ENCODE measurements around the gene PODXL2.

The PODXL2 gene

DNA sequence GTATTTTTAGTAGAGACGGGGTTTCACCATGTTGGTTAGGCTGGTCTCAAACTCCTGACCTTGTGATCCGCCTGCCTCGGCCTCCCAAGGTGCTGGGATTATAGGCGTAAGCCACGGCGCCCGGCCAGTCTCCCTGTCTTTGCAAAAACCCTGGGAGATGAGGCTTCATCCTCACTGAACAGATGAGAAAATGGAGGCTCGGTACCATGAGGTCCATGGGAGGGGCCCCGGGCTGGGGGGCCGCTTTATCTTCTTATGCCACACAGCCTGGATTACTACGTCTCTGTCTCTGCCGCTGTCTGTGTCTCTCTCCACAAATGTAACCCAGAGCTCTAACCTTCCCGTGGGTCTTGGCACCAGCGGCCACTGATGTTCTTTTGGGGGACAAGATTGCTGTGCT, 82.9 kb downstream of the PODXL2 start:
- no peak for DNase-seq

GRCh38 chr3:127712461-127712860, 83.5 kb downstream of the PODXL2 start:
- no peak for DNase-seq

DNA sequence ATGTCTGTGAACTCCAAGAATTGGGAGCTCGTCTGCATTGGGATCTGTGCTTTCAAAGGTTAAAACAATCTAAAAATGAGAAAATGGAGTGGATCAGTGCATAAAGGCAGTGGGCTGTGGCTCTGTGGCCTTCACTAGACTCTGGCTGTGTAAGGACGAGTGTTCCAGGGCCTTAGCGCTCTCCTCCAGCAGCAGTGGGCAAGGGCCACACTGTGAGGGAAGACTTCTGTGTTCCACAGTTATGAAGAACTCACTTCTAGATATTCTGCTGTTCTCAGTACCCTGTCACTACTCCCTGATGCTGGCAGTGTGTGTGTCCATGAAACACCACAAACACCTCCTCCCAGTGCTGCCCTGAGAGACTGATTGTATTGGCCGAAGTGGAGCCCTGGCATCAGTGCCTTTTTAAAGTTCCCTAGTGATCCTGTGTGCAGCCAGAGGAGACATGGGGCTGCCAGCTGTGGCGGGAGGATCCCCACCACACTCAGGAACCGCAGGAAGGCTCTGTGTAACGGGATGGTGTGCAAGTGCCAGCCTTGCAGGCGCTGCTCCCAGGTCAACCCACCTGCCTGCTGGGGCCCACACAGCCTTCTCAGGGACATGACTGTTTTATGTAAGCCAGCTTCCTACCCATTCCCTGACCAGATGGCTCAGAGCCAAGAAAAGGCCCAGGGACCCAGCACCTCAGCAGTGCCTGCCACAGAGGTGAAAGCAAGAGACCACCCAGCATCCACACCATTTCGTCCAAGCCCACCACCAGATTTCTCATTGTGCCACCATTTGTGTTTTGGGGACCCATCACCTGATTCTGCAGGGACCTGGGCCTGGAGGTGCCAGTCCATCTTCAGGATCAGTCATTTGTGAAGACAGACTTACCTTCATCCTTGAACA, 84.1 kb downstream of the PODXL2 start:
- no peak for DNase-seq

DNA sequence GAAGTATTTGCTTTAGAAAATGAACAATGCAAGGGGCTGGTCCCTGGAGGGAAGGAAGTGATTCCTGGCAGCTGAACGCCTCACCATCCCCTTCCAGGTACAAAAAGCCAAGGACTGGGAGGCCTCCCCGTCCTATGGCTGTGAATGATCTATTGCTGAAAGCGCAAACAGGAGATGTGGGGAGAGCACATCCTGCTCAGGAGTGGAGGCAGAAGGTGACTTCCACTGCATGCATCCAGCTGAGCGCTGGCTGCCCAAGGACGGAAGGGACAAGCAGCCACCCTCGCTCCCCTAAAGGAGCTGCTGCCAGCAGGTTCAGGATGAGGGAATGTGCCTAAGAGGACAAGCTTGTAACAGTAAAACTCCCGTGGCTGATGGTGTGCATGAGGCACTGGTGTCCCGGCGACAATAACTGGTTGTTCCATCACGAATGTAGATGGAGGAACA, 85.2 kb downstream of the PODXL2 start:
- no peak for DNase-seq

DNA sequence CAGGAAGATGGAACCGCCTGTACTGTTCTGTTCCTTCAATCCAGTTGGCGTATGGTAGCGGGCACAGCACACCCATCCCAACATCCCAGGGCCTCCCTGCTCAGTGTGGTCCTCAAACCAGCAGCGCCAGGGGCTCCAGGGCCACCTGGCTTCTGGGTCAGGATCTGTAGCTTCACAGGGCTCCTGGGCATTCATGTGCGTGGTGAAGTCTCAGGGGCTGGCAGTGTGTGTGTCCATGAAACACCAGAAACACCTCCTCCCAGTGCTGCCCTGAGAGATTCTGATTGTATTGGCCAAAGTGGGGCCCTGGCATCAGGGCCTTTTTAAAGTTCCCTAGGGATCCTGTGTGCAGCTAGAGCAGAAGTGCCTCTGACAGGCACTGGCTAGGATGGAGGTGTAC, 85.9 kb downstream of the PODXL2 start:
- DNase-seq: no peak

GRCh38 chr3:127715532-127715931, 86.5 kb downstream of the PODXL2 start:
- DNase-seq: no peak

- no peak for DNase-seq
Observed at GRCh38 chr3:127716384-127716783, 87.4 kb downstream of the PODXL2 start.

- DNase-seq: no peak
Observed at GRCh38 chr3:127717357-127718244, 88.6 kb downstream of the PODXL2 start.

DNA sequence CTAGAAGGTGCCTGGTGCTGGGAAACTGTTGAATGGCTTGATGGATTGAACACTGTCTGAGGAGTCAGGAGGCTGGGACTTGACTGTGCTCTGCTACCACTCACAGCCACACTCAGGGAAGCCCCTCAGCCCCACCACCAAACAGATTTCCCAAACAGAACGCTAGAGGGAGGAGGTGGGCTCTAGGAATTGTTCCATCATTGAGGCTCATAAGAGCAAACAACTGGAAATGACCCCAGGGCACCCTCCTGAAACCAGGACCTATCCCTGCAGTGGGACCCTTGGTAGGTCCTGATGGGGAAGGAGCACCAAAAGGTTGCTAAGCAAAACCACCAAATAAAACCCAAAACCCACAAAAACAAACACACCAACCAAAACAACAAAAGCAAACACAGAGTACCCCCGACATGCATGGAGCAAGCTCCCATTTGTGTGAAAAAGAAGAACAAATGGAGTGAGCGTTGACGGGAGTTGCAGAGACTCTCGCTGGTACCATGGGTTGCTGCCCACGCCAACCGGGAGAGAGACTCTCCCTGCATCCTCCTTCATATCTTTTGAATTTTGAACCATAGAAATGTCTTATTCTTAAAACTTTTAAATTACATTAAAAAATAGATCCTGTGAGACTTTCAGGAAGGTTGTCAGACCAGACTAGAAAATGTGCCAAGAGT, 89.4 kb downstream of the PODXL2 start:
- DNase-seq: no peak

- DNase-seq: no peak
Observed at GRCh38 chr3:127718916-127719290, 89.9 kb downstream of the PODXL2 start.

DNA sequence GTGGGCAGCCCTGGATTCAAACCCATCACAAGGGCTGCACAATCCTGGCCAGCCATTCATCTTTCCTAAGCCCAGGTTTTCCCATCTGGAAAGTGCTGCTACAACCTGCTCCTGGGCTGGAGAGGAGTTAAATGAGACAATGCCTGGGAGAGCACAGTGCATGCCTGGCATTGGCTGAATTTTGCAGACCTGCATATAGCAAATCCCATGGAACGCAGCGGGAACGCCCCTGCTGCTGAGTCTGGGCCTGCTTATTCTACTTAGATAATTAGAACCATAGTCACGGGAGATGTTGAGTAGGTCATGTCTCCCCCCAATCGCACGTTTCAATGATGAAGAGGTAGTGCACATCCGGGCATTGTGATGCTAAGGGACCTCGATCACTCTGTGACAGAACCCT, 90.4 kb downstream of the PODXL2 start:
- no peak for DNase-seq

DNA sequence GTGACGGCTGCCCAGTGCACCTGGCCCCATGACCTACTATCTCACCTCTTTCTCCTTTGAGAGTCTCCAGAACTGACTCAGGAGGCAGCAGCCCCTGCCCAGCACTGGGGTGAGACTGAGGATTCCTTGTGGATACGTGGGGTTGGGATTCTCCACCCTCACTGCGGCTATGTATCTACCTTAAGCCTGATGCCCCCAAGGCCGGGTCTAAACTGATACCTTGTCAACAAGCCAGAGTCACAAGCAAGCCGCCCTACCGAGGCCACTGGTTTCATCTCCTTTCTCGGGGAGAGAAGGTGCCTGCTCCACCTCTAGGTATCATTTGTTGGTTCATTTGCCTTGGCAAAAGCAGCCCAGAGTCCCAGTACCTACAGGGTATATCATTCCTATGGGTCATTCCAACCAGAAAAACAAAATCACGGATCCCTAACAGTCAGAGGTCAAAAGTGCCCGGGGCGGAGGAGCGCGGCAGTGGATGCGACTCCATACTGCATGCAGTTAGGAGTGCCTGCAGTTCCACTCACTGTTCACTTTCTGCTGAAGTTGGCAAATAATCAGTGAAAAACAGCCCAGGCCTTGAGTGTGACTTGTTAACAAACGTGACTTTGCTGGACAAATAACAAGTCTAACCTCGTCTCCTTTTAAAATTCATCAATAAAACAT, 91.3 kb downstream of the PODXL2 start:
- no peak for DNase-seq

DNA sequence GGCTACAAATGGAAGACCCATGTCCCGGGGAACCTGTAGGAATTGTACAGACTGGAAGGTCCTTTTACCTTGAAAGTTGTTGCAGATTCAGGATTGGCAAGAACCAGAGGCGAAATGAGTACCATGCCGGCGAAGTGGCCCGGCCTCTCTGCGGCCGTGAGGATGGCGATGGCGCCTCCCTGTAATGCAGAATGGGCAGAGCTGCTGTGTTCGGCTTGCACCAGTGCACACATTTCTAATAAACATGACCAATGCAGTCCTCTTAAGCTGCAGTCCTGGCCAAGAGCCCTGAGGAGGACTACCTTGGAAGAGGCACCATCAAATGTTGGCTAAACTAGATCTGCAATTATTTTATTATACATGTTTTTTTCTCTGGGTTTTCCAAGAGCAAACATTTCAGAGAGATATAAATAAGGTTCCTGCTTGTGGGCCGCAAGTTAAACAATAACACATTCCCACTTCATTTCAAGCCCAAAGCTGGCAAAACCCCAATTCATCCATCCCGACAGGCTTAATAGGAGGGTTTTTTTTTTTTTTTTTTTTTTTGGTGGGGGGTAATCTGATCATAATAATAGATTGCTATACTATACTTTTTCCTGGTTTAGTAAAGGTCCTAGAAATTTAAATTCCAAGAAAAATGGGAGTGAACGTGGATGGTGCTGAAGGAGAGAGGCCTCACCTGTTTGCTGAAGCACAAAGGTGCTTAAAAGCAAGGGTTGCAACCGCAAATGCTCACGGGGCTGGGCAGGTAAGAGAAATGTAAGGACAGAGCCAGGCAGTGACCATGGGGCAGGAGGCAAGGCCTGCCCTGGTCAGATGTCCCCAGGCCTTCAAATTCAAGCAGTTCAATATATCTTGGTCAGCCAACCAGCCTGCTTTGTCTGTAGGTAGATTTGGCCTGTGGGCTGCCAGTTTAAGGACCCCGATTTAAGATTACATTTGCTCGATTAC, 92.3 kb downstream of the PODXL2 start:
- no peak for DNase-seq

DNA sequence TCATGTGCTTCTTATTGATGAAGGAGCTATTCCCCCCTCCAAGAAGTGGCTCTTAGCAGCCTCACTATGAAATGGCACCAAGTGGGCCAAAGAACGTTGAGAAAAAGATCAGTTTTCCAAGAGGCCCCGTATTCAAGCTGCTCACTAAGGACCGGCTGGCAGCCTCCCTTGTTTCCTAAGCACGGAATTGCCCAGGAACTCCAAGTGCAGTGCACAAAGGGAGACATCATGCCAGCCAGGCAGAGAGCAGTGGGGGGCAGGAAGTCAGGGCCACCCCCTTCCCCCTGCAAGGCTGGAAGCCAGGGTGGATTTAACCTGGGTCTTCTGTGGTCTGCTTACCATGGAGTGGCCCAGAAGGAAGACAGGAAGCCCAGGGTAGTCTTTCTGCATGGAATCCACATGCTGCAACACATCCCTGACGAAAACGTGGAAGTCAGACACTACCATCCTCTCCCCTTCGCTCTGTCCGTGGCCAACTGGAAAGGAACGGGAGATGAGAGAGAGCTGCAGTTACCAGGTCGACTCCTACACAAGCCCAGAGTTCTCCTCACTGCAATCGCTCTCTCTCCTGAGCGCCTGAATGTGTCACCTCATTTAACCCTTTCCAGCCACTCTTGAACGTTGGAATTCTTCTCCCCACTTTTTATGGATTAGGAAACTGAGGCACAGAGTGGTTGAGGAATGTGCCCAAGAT, 93.3 kb downstream of the PODXL2 start:
- DNase-seq: no peak
